ENCODE results near the gene SDK1.

SDK1 gene

DNA sequence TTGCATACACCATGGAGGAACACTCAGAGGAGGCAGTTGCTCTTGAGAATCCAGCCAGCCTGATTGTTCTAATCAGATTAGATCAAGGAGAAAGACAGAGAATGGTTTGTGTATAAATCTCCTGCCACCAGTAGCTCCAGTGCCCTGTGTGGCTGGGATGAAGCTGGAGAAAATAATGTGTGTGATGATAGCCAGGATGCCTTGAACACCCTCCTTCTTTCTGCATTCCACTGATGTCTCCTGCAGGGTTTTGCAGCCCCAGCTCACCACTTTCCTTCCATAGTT lies 766.4 kb downstream of the SDK1 start:
- DNase-seq: no peak

DNA sequence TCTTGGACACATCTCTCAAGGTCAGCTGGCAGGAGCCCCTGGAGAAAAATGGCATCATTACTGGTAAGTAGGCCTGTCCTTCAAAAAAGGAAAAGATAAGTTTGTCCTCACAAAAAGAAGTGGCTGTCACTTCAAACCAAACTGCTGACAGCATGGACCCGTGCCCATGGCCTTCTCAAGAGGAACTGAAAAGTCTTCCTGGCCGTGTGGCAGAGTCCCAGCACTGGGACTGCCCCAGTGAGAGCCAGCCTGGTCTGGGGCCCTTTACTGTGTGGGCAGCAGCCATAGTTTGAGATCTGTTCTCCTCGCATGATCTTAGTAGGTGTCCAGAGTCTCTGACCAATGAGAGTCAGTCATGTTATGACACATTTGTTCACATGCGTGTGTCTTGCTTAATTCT lies 766.8 kb downstream of the SDK1 start:
- no peak for DNase-seq

DNA sequence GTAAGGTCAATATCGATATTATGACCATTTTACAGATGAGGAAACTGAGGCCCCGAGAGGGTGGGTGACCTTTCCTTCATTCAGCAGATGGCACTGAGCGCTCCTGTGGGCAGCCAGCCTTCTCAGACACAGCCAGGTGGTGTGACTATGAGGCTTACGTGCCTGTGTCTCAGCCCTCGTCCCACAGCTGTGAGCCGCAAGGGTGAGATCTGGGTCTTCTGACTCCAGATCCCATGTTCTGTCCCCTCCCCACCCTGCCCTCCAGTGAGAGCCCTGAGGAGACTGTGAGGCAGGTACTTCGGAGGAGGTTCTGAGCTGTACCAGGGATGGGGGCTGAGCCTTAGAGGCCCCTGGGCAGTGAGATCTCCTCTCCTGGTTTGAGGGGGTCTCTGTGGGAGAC lies 767.2 kb downstream of the SDK1 start:
- DNase-seq: no peak

DNA sequence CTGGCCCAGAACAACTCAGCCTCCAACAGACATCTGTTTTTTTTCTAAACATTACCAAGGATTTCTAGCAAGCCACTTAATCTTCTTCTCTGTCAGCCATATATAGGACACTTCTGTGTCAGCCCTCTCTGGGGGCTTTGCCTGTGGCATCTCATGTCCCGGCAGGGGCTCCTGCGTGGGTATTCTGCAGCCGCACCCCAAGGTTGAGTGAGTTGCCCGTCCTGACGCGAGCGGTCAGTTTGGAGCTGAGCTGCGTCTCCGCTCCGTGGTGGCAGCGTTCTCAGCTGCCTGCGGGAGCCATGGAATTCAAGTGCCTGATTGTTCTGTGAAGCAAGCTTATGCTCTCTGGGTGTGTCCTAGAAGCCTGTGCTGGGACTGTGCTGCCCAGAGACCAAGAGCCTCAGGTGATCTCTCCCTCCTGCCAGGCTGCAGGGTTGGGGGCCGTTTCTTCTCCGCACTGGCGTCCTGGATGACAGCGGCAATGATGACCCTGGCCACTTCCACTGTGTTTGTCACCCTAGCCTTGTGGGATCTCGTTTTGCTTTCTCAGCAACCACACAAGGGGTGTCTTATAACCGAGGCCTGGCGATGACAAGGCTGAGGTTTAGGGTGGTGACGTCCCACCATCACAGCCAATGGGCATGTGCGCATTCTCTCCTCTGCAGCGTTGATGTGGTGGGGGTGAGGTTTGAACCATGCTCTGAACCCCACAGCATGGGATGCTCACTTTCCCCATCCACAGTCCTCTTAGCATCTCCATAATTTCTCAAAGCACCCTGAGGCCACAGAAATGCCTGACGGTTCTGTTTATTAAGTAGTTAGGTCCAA lies 768.4 kb downstream of the SDK1 start:
- no peak for DNase-seq

DNA sequence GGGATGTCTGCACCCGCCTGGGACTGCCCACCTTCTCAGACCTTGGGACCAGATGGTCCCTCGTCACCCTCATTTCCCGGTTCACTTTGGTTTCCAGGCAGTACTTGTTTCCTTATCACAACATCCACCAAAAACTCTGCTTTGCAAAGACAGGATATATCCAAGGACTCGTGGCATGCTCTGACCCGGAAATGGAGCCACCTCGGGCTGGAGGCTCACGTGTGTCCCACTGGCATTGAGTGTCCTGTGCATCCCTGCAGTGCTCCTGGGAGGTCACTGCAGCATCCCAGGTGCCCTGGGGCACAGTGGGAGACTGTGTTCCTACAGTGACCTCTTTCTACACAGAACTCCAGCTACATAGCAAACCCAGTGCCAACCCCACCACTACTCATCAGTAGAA lies 769.2 kb downstream of the SDK1 start:
- no peak for DNase-seq

DNA sequence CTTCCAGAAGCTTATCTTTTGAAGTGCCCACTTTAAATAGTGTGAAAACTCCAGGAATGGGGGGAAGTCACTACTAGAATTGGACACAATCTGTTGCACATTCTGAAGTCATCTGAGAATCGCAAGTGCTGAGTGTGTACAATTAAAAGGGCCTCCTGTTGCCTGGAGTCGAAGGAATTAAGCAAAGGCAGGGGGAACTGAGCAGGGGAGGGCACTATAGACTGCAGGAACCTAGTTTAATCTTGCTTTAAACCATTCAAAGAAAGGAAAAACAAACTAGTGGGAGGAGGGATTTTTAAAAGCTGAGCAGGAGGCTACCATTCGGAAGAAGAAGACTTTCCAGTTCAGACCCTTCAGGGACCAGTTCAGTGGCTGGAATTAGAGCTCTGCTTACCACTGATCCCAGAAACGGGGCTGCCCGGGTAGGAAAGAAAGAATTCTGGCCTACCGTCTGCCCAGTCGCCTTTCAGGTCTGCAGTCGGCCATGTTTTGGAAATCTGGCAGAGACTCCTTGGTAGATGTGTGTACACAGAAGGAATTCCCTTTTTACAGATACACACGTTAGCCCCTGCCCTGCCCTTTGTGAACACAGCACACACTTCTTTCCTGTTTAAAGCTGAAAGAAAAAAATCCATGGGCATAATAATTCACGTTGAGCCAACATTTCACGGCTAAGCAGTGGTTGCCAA lies 770.5 kb downstream of the SDK1 start:
- no peak for DNase-seq

DNA sequence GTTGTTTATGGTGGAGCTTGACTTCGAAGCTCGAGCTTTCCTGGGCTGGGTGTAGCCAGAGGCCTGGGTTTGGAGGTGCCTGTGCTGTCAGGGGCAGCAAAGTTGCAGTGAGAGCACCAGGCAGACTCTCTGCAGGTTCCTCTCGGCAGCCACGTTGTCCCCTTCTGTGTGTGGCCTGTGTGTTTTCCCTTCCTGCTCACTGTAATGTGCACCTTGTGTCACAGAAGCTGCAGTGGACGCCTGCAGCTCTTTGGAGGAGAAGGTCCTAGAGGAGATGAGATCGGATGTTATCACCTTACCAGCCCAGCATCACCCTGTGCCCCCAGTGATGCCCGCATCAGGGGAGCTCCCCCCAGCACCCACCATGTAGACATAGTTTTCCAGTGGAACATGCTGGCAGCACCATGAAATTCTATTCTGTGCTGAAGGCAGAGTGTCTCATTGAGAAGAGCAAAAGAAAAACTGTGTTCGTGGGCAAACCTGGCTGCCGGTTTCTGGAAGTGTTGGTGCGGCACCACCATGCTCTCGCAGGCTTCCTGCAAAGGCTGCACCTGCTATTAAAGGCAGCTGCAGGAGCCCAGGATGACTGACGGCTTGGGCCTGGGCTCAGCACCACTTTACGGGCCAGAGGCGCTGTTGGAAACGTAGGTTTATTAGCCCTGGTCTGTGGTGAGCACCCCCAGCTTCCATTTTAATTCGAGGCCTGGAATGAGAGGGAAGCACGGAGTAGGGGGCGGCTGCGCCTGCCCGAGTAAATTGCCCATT lies 771.3 kb downstream of the SDK1 start:
- no peak for DNase-seq

DNA sequence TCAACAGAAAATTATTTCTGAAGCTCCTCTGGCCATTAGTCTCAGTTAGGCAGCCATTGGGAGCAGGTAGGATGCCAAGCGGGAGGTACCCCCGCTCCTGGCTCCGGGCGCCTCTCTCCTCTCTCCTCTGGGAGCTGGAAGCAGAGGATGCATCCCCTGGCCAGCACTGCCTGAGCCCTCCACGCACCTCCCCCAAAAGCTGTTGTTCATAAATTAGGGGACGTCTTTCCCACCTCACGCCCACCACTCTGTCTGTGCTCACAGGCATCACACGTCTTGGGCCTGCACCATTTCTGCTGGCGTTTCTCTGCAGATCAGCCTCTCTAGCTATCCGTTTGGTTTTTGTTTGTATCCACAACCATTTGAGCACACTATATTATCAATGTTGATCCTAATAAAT lies 772.0 kb downstream of the SDK1 start:
- DNase-seq: no peak

DNA sequence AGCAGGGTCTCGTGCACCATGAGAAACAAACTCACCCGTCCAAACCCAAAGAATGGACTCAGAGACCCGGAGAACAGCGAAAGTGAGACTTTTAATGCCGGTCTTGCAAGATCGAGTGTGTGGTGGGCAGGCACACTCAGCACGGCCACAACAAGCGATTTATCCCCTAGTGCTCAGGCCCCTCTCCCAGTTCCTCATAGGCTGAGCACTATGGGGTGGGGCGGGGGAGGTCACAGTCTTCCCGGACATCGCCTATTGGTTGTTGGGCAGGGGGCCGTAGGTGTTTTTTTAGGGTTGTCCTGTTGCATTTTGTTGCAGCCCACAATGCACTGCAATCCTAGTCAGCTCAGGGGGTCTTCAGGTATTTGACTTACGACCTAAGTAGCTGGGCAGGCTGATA lies 772.7 kb downstream of the SDK1 start:
- DNase-seq: no peak

DNA sequence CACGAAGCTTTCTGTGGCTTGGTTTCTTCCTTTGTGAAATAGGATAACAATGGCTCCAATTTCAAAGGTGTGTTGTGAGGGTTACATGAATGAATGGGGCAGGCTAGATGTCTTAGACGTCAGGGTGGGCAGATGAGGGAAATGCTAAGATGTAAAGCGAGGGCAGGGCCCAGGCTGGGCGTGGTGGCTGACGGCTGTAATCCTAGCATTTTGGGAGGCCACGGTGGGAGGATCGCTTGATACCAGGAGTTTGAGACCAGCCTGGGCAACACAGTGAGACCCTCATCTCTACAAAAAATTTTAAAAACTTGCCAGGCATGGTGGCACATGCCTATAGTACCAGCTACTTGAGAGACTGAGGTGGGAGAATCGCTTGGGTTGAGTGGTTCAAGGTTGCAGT lies 773.4 kb downstream of the SDK1 start:
- DNase-seq: no peak

DNA sequence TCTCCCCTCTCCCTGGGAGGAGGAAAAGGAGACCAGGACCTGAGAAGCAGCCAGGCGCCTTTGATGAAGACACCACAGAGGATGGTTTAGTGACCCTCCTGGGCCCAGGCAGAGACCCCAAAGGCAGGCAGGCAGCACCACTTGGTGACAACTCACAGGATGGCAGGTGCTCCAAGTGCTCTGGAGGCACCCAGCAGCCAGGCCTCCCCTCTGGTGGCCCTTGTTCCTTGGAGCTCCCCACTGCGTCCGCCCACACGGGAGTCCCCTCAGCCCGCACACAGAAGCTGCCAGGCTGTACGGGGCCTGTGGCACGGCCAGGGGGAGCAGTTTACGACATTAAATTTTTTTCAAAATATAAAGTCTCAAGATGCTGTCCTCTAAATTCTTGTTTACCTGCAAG lies 773.9 kb downstream of the SDK1 start:
- no peak for DNase-seq

DNA sequence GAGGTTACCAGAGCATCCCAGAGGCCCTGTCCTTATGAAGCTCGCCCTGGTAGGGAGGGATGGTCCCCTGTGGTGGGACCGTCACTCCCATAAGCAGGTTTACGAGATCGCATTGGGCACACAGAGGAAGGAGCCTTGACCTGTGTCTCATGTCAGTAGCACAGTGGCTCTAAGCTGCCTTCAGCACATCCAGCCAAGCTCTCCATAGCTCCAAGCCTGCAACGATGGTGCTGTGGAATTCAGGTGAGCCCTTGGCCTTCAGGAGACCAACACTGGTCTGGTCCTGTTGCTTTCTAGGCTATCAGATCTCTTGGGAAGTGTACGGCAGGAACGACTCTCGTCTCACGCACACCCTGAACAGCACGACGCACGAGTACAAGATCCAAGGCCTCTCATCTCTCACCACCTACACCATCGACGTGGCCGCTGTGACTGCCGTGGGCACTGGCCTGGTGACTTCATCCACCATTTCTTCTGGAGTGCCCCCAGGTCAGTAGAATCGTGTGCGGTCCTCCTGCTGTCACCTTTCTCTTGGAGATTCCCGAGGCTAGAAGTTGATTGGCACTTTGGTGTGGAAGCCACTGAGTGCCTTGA lies 775.7 kb downstream of the SDK1 start:
- DNase-seq: no peak

DNA sequence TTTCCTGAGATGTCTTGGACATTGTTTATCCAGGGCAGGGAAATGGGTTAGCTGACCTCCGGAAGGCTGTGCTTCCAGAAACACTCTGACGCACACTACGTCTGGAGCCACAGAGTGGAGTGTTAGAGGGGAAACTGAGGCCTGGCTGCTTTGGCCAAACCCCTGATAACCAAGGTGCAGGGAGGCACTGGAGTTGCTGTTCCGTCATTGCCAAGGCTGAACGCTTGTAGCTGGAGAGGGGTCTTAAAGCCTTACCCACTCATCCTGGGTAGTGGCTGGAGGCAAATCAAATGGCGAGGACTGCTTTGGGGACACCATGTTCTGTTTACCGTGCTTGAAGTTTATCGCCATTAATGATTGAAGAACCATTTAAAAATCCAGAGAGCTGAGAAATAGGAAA lies 776.9 kb downstream of the SDK1 start:
- no peak for DNase-seq

DNA sequence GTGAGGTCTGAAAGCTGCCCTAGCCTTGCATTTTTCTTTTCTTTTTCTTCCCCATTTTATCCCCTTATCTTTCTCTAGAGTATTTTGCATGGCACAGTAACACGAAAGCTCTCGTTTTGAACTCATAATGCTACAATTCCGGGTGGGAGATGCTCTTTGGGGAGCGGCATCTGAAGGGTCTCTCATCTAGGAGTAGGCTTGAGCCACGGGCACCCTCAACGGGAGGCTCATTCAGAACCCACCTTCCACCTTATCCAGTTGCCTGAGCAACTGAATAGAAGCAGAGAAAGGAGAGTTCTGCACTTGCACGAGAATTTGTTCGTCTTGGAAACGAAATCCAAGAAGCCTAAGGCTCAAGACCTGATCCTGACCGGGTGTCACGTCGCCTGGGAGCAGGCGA lies 777.5 kb downstream of the SDK1 start:
- no peak for DNase-seq

DNA sequence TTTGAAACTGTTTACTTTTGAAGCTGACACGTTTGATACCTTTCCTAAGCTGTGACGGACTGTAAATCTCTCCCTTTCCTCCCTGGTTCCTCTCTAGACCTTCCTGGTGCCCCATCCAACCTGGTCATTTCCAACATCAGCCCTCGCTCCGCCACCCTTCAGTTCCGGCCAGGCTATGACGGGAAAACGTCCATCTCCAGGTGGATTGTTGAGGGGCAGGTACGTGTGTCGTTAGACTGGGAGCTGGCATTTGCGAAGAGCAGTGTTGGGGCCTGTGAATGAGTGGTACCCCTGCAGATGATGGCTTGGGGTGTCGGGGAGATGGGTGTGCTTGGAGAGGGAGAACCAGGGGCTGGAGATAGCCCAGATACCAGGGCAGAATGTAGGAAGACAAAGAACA lies 778.3 kb downstream of the SDK1 start:
- no peak for DNase-seq

DNA sequence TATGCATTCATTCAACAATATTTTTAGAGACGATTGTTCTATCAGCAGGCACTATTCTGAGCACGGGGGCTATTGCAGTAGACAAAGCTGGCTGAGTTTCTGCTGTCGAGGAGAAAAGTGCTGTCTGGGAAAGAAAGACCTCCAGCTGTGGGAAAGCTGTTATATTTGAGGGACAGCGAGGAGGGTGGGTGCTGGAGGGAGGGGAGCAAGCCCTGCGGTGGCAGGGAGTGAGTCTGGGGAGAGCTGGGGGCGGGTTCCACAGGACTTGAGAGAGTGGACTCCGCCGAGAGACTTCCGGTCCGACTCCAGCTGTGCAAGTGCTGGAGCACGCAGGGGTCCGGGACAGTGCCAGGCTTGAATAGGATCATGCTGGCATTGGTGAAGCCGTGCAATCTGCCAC lies 778.9 kb downstream of the SDK1 start:
- no peak for DNase-seq

DNA sequence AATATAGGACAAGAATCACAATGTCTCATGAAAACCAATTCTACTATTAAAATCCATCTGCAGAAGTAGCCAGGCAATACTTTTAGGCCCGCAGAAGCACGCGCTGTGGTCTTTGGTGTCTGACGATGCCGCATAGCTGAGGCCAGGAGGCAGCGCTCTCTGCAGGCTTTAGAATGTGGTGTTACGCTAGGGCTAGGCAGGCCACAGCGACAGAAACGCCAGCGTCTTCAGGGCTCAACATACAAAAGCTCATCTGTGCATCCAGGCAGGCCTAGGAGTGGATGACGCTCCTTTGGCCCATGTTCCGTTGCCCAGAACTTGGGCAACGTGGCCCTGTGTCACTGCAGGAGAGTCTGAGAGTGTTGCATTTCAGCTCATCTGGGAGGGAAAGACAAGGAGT lies 779.9 kb downstream of the SDK1 start:
- no peak for DNase-seq

DNA sequence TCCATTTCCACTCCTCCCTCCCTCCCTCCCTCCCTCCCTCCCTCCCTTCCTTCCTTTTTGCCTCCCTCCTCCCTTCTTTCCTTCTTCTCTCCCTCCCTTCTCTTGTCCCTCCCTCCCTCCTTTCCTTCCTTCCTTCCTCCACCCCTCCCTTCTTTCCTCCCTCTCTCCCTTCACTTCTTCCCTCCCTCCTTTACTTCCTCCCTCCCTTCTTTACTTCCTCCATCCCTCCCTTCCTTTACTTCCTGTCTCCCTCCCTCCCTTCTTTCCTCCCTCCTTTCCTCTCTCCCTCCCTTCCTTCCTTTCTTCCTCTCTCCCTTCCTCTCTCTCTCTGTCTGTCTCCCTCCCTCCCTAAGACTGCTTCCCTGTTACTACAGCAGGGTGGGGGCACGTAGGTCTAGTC lies 782.5 kb downstream of the SDK1 start:
- DNase-seq: no peak

DNA sequence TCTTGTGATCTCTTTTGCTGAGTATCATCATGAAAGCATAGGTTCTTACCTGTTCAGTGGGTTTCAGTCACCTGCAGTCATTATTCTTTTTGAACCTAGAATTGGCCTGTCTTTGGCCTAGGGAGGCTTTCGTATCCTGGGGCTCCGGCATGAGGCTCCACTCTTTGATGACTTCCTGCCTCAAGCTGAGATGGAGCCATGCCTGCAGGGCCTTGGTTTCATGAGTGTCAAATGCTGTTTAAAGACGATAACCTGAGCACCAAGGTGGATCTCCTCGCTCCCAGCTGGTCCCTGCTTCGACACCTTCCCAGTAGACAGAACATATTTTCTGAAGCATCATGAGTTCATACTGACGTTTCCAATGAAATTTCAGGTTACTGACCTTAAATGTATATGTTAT lies 783.2 kb downstream of the SDK1 start:
- DNase-seq: no peak

DNA sequence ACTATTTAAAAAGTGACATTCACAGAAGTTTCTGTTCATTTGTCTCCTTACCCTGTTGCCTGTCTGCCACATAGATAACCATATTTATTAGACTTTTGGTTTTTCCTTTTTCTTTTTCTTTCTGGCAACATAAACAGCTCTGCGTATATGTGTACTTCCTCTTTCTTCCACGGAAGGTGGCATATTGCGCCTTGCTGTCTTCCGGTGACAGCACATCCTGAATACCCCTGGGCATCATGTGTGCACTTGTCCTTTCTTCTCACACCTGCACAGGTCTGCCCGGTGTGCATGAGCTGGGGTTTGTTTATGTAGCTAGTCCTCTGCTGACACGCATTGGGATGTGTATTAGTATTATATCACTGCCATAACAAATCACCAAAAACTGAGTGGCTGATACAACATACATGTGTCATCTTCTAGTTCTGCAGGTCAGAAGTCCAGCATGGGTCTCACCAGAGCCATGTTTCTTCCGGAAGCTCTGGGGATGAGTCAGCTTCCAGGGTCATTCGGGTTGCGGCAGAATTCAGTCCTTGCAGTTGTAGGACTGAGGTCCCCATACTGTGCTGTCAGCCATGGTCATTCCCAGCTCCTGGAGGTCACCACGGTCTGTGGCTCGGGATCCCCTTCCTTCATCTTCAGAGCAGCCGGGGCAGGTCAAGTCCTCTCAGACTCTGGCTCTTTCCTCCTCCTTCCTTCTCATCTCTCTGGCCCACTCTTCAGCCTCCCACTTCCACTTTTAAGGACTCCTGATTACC lies 785.1 kb downstream of the SDK1 start:
- DNase-seq: no peak

DNA sequence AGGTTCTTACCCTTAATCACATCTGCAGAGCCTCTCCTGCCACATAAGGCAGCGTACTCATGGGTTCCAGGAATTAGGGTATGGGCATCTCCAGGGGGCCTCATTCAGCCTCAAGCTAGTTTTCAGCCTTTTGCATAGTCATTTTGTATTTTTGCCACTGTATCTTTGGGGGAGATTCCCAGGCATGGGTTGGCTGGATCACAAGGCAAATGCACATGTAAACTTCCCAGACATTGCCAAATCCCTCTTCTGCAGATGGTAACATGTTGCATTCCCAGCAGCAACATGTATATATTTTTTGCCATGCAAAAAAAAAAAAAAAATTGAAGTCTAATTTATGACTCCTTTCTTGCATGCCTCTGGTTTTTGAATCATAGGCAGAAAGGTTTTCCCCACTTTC lies 785.7 kb downstream of the SDK1 start:
- no peak for DNase-seq

DNA sequence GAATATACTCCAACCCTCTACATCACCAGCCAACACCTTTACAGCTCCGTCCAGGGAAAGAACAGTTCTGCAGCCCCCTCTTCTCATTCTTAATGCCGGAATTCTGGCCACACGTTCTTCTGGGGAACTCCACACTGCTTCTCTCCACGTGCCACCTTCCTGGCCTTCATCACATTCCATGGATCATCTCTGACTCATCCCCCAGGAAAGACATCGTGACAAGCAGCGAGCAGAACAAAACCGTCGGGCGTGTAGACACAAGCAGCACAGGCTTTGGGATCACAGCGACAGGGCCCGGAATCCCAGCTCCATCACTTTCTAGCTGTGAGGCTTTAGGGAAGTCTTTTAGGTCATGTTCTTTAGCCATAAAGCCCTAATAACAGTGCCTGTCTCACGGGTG lies 790.7 kb downstream of the SDK1 start:
- DNase-seq: no peak

DNA sequence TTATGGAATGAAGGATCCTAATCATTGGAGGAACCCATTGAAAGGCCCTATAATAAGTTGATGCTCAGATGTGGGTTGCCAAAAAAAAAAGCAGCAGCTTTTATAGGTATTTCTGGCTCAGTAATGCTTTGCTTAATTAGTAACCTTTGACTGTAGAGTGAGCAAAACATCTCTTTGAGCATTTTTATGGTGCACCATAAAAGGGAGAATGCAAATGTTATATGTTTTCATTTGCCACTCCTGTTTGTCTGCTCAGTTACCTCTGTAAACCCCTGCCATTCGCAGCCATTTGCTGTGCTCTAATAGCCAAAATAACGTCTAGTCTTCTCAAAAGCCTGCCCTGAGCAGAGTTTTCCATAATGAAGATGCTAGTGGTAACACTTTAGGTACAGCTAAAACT lies 792.0 kb downstream of the SDK1 start:
- DNase-seq: no peak

Measured in activated naive CD4-positive, alpha-beta T cell treated with Interleukin-2 at 50 U/mL for 16 hours (primary cell).